Activated CD8-positive, alpha-beta memory T cell treated with anti-CD3 and anti-CD28 coated beads for 1 hour (primary cell): ENCODE results near the gene CCDC178.
"Not testable (repeated sequence)": the region's sequence is repeated elsewhere in the genome, so short reads cannot be mapped to it uniquely, and the experiment has no call there.

ENCODE experiments used
- DNase-seq, 2 donors: peaks; one replicate each; pipeline ENCODE4 v3.0.0-alpha.2; 2020; ENCODE audit warnings: low read depth in 1 of 2; ENCODE audit errors: extremely low read depth in 1 of 2

The CCDC178 gene

DNA sequence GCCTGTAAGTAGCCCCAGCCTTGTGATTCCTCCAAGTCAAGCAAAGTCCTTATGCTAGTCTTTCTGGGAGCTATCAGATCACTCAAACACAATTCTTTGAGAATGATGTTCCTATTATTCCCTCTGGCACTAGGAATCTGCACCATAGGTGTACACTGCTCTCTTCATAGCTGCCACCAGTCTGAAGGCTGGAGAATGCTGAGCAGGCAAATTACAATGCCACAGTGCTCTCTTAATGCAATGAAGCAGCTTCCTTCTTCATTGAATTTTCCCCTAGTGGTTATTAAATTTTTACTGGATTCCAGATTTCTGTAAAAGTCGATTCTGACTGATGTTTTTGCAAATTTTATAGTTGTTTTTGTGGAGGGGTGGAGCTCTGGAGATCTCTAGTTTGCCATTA lies 84.8 kb downstream of the CCDC178 start:
- DNase-seq: no peak

DNA sequence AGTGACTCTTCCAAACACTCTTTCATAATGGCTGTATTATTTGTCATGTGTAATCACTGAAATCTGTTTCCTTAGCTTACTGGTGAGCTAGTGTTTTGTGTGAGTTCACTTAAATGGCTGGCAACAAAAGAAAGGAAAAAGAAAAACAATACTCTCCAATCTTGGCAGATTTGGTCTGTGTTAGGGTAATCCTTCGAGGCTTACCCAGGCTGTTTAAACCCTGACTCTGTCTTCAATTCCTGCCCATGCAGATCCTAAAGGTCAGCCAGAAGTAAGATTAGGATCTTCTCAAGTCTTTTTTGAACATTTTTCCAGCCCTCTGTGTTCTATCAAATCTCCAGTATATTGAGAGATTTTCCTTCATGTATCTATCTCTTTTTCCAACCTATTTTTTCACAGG lies 85.3 kb downstream of the CCDC178 start:
- no peak for DNase-seq

DNA sequence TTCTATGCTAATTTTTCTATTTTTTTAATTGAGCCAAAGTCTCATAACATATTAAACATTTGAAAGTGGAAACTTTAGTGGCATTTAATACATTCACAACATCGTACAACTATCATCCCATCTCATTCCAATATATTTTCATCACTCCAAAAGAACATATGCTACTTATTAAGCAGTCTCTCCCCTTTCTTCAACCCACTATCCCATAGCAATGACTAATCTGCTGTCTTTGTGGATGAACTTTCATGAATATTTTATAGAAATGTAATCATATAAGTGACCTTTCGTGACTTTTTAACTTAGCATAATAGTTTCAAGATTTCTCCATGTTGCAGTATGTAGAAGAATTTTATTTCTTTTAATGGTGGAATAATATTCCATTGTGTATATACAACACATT lies 90.3 kb downstream of the CCDC178 start:
- no peak for DNase-seq

DNA sequence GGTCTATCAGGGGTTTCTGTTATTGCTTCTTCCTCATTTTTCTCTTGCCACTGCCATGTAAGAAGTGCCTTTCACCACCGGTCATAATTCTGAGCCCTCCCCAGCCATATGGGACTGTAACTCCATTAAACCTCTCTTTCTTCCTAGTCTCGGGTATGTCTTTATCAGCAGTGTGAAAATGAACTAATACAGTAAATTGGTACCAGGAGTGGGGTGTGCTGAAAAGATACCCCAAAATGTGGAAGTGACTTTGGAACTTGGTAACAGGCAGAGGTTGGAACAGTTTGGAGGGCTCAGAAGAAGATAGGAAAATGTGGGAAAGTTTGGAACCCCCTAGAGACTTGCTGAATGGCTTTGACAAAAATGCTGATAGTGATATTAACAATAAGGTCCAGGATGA lies 100.8 kb downstream of the CCDC178 start:
- DNase-seq: not testable (repeated sequence)

DNA sequence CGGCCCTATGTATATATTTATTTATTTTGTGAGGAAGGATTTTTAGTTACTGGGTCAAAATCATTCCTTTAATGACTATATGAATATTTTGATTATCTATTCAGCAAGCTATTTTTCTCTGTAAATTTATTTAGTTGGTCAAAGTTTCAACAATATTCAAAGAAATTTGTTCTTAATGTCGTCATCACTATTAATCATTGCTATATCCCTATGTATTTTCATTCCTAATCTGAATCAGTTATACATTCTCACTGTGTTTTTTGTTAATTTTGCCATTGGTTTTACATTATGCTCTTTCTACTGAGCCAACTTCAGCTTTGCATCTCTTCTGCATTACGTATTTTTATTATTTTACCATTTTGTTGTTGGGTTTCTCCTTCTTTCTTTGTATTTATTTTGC lies 105.7 kb downstream of the CCDC178 start:
- DNase-seq: no peak

DNA sequence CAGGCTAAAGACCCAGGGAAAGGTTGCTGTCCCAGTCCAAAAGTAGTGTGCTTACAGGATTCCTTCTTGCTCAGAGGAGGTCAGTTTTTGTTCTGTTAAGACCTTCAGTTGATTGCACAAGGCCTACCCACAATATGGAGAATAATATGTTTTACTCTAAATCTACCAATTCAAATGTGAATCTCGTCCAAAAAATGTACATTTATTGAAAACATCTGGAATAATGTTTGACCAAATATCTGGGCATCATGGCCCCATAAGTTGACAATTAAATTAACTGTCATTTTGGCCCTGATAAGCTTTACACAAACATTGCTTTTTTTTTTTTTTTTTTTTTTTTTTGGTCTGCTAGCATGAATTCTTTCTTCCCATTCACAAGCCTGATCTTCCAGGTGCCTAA lies 109.8 kb downstream of the CCDC178 start:
- DNase-seq: no peak

DNA sequence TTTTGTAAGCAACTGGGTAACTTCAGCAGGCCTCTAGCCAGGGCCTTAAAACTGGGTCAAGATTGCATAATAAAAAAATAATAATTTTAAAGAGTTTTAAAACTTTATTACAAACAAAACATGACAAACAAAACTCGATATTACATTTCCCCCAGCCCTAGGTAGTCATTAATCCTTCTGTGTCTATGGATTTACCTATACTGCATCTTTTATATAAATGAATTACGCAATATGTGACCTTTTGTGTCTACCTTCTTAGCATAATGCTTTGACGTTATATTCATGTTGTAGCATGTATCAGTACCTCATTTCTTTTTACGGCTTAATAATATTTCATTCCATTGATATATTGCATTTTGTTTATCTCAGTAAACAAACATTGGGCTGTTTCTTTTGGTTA lies 113.5 kb downstream of the CCDC178 start:
- DNase-seq: no peak

DNA sequence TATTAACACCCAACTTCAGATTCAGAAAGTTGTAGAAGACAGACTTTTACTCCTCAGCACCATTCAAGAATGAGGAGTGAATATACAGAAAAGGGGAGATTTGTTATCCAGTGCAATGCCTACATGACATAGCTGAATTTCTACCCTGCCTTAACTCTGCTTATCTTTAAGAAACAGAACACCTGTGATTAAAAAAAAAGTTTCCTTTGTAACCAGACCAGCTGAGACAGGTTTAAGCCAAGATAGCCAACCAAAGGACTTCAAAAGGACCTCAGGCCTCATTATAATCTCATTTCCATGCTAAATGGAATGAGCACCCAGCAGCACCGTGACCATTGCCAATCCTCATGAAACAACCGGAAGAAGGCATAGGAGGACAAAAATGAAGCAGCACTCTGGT lies 122.9 kb downstream of the CCDC178 start:
- no peak for DNase-seq

DNA sequence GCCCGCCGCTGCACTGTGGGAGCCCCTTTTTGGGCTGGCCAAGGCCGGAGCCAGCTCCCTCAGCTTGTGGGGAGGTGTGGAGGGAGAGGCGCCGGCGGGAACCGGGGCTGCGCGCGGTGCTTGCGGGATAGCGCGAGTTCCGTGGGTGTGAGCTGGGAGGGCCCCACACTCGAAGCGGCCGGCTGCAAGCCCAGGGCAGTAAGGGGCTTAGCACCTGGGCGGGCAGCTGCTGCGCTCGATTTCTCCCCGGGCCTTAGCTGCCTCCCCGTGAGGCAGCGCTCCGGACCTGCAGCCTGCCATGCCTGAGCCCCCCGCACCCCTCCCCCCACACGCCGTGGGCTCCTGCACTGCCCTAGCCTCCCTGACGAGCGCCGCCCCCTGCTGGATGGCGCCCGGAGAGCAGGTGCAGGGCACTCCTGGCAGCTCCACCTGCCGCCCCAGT lies 124.4 kb downstream of the CCDC178 start:
- no peak for DNase-seq

DNA sequence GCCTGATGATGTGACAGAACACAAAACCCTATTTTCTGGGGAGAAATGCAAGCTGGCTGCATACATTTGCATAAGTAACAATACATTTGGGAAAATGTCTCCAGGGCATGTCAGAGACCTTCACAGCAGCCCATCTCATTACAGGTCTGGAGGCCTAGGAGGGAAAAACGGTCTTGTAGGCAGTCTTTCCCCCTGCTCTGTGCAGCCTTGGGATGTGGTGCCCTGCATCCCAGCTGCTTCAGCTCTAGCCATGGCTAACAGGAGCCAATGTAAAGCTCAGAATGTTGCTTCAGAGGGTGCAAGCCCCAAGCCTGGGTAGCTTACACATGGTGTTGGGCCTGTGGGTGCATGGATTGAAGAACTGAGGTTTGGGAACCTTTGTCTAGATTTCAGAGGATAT lies 133.0 kb downstream of the CCDC178 start:
- no peak for DNase-seq

DNA sequence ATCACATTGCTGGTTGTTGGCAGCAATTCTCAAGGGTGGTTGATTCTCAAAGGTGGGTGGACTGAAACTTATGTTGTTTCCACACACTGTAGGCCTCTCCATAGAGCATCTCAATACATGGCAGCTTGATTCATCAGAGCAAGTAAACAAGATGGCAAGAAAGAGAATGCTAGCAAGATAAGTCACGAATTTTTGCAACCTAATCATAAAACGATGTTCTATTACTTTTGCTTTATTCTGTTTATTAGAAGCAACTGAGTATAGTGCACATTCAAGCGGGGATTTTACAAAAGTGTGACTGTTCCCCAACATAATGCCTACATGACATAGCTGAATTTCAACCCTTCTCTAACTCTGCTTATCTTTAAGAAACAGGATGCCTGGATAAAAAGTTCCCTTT lies 136.2 kb downstream of the CCDC178 start:
- DNase-seq: no peak

DNA sequence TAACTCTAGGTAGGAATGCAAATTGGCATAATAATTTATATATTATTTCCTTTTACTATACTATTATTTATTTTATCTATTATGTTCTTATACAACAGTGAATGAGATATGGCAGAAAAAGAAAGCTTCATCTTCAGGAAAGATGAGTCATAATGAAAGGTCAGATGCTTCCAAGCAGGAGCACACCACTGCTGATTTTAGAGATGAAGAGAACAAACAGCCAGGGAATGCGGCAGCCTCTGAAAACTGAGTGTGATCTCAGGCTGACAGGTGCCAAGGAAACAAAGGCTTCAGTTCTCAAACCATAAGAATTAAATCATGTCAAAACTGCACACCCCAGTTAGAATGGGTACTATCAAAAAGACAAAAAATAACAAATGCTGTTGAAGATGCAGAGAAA lies 149.0 kb downstream of the CCDC178 start:
- no peak for DNase-seq

DNA sequence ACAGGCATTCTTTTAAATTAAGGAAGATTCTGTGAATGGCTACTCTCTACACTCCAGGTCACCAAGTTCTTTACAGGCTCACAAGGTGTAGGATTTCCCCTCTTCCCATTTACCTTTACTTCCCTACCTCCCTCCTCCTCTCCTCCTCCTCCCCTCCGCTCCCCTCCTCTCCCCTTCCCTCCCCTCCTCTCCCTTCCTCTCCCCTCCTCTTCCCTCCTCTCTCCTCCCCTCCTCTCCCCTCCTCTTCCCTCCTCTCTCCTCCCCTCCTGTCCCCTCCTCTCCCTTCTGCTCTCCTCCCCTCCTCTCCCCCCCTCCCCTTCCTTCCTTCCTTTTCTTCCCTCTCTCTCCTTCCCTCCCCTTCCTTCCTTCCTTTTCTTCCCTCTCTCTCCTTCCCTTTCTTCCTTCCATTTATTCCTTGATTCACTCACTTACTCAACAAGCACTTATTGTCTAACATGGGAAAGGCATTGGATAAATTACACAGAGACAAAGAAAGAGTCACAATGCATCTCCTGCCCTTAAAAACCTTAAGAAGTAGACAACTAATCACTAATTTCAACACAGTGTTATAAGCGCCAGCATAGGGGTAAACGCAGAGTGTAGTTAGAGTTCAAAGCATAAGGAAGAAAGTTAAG lies 152.3 kb downstream of the CCDC178 start:
- DNase-seq: no peak

DNA sequence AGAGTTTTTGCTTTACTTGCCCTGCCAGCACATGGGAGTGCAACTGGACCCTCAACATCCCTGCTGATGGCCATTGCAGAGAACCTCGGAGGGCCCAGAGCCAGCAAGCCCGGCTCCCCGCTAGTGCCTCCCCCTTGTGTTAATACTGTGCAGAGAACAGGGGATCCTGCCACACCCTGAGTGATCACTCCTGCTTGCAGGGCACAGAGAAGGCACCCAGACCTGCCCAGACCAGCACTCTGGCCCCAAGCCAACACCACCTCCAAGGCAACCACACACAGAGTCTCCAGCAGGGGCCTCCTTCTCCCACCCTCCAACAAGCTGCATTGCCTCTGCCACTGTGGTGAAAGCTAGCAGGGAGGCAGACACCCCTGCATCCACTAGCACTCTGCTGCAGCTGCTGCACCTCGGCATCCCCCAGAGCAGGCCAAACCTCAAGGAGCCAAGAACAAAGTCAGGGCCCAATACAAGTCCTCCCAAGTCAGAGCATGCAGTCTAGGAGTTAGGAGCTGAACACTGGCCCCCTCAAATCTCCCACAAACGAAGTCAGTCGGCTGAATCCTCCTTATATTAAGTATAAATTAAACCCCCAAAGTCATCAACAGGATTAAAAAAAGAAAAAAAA lies 157.7 kb downstream of the CCDC178 start:
- DNase-seq: no peak

DNA sequence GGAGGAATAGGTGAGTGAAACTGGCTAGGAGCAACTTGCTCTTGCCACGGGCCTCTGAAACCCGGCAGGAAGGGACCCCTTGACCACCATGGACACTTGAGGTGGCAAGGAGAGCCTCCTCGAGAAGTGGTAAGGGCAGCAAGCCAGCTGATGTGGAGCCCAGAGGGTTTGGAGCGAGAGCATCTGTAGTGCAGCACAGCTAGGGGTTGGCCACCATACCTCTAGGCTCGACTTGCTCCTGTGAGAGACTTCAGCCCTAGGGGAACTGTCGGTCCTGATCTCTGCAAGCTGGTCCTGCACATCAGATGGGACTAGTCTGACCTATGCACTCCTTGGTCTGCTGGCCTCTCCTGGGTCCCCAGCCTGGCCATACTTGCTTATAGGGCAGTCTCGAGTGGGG lies 158.4 kb downstream of the CCDC178 start:
- no peak for DNase-seq

DNA sequence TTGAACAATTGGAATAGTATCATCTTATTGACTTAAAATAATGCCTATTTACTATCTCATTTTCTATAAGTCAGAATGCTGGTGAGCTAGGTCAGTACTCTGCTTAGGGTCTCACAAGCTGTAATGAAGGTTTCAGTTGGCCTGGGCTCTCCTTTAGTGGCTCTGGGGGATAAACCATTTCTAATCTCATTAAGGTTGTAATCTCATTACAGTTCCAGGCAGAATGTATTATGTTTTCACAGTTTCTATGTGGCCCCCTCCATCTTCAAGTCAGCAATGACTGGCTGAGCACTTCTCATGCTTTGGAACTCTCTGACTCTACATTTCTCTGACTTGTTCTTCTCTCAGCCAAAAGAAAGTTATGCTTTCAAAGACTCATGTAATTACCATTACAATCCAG lies 163.1 kb downstream of the CCDC178 start:
- DNase-seq: no peak

DNA sequence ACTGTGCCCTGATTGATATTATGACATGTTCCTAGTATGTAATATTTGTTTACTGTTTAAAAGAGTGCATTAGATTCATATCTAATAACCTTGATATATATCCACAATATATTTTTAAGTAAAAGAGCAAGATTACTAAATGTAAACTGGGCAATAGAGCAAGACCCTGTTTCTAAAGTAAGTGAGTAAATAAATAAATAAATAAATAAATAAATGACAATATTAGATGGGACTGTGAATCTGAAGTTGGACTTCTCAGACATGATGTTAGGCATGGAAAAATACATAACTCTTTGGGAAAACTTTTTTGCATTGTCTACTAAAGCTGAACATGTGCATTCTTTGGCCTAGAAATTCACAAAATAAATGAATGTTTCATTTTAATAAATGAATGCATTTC lies 164.7 kb downstream of the CCDC178 start:
- no peak for DNase-seq

DNA sequence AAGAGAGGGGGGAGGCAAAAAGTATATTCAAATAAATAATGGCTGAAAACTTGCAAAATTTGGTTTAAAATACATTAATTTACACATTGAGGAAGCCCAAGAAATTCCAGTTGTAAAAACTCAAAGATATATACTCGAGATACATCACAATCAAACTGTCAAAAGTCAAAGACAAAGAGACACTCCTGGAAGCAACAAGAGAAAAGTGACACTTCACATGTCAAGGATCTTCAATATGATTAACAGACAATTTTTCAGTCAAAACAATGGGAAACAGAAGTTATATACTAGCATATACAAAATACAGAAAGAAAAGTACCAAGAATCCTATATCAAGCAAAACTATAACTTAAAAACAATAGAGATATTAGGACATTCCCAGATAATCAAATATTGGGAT lies 170.2 kb downstream of the CCDC178 start:
- no peak for DNase-seq

DNA sequence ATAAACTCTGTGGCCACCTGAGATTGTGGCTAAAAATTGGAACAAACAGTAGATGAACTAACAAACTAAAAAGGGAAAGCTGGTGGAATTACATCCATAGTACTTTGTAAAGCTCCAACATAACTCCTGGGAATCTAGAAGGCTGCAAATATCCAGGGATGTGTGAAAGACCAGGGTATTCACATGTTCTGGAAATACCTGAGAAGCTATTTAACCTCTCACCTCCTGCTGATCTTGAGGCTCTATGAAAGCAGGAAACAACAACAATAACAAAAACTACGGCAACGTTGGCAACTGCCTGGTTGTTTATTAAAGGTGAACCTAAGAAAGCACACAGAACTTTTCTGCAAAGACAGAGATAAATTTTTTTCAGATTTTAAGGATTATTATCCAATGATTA lies 171.3 kb downstream of the CCDC178 start:
- DNase-seq: no peak

DNA sequence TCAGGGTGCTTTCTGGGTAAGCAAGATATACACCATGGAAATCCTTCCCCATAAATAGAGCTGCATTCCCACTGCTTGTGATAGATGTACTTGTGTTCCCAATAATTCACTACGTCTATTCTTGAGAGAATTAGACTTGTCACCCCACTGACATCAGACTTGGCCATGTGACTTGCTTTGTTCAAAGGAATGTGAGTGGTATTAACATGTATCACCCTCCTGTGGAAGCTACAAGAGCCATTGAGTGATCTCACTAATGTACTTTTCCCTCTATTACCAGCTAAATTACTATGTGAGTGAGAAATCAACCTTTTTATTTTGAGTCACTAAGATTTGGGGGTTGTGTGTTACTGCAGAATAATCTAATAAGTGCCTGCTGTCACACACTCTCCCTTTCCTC lies 176.0 kb downstream of the CCDC178 start:
- DNase-seq: no peak

DNA sequence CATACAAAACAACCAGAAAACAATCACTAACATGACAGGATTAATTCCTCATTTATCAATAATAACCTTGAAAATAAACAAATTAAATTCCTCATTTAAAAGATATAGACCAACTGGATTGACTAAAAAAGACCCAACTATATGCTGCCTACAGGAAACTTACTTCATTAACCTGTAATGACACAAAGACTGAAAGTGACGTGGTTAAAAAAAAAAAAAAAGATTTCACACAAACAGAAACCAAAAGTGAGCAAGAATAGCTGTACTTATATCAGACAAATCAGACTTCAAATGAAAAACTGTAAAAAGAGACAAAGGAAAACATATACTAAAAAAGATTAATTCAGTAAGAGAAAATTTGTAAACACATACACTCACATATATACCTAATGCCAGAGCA lies 201.2 kb downstream of the CCDC178 start:
- no peak for DNase-seq

DNA sequence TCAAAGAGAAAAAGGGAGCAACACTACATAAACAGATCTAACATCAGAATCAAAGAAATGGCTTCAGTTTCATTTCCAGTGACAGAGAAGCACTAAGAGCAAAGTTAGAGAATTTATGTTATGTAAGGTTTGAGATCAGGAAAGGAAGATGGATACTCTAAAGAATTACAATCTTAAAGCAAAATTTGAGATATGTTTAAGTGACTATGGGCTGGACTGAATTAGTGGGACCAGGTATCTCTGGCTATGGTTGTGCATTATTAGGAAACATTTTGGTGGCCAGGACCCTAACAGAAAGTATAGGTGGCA lies 208.2 kb downstream of the CCDC178 start:
- no peak for DNase-seq
